Right ventricle myocardium superior (tissue), 1 donor: ENCODE results near the gene DOCK9. TPM values are rescaled to one million over a fixed set of nuclear protein-coding genes. Genes with fewer than 3 reads are reported as not detected.

Experiments used
- ATAC-seq: fragments of 200-7000 bp; cut with Tn5 transposase; one replicate; pipeline ENCODE4 v1.9.1; 2020; ENCODE audit warnings: mild to moderate bottlenecking; ENCODE audit not compliant: poor library complexity
- DNase-seq: peaks from one replicate; pipeline ENCODE4 v3.0.0-alpha.2; 2020
- intact Hi-C: fragments of 100-400 bp; cut with DNase I; formaldehyde crosslinking; loops from one replicate; pipeline ENCODE4 v1.11.2; 2022
- total RNA-seq: library from RNA; stranded (reverse); fragmentation: NEBNext Ultra II Directional; extraction: Animal tissue kit (Norgen Biotek cat#: 25700); gene quantifications from one replicate; pipeline ENCODE4 v1.2.1, GENCODE V29; 2021
- donor health status: DM: no; HTN: yes; CAD: no; lungs with severe emphysema.

DOCK9 gene
- total RNA-seq, 1 donor from 2014 or later = 28.3 TPM

GRCh38 chr13:98878486-98879126, 99.3 kb downstream of the DOCK9 start:
- DNase-seq = no peak
- ATAC-seq = peak; percentile 56

GRCh38 chr13:98877936-98878335, 99.9 kb downstream of the DOCK9 start:
- intact Hi-C loops = no loop called here

More at GRCh38 chr13:98878486-98879126, 99.3 kb downstream of the DOCK9 start:
- intact Hi-C loops = no loop called here

GRCh38 chr13:98877466-98877865, 100.4 kb downstream of the DOCK9 start:
- ATAC-seq (no peak), DNase-seq (no peak)
- intact Hi-C loops = no loop called here

More at GRCh38 chr13:98877936-98878335, 99.9 kb downstream of the DOCK9 start:
- ATAC-seq (no peak), DNase-seq (no peak)

- intact Hi-C loops = no loop called here
- DNase-seq (no peak), ATAC-seq (no peak)
Observed at GRCh38 chr13:98875146-98875729, 102.6 kb downstream of the DOCK9 start.

GRCh38 chr13:98874029-98874397, 103.9 kb downstream of the DOCK9 start:
- ATAC-seq (no peak), DNase-seq (no peak)
- intact Hi-C loops = no loop called here

GRCh38 chr13:98873377-98874028, 104.4 kb downstream of the DOCK9 start:
- ATAC-seq = no peak
- intact Hi-C loops = no loop called here
- no peak for DNase-seq

GRCh38 chr13:98871727-98872126, 106.1 kb downstream of the DOCK9 start:
- ATAC-seq (no peak), DNase-seq (no peak)
- intact Hi-C loops = no loop called here

- intact Hi-C loops = no loop called here
- peak; percentile 54 for DNase-seq
- peak; percentile 39 for ATAC-seq
Observed at GRCh38 chr13:98869408-98870090, 108.3 kb downstream of the DOCK9 start.

GRCh38 chr13:98868932-98869331, 108.9 kb downstream of the DOCK9 start:
- intact Hi-C loops = no loop called here
- DNase-seq (no peak), ATAC-seq (no peak)

- intact Hi-C loops = no loop called here
- ATAC-seq = no peak
- no peak for DNase-seq
Observed at GRCh38 chr13:98866882-98867281, 111.0 kb downstream of the DOCK9 start.

- DNase-seq (no peak), ATAC-seq (no peak)
- intact Hi-C loops = no loop called here
Observed at GRCh38 chr13:98860491-98860890, 117.4 kb downstream of the DOCK9 start.

GRCh38 chr13:98858191-98858590, 119.7 kb downstream of the DOCK9 start:
- ATAC-seq (no peak), DNase-seq (no peak)
- intact Hi-C loops = no loop called here

GRCh38 chr13:98856983-98857382, 120.9 kb downstream of the DOCK9 start:
- ATAC-seq (no peak), DNase-seq (no peak)
- intact Hi-C loops = no loop called here

GRCh38 chr13:98854448-98854847, 123.4 kb downstream of the DOCK9 start:
- intact Hi-C loops = no loop called here
- no peak for ATAC-seq
- no peak for DNase-seq

- no peak for ATAC-seq
- intact Hi-C loops = no loop called here
- no peak for DNase-seq
Observed at GRCh38 chr13:98853771-98854221, 124.1 kb downstream of the DOCK9 start.

GRCh38 chr13:98851276-98851675, 126.6 kb downstream of the DOCK9 start:
- intact Hi-C loops = no loop called here
- ATAC-seq (no peak), DNase-seq (no peak)

GRCh38 chr13:98848746-98849145, 129.1 kb downstream of the DOCK9 start:
- intact Hi-C loops = loop anchor here (10.0 kb wide), 2 partner anchors 186 to 404 kb away; no protein-coding TSS in a partner anchor

GRCh38 chr13:98847780-98848179, 130.1 kb downstream of the DOCK9 start:
- intact Hi-C loops = loop anchor here (10.0 kb wide), 2 partner anchors 187 to 403 kb away; no protein-coding TSS in a partner anchor
- ATAC-seq (no peak), DNase-seq (no peak)

More at GRCh38 chr13:98848746-98849145, 129.1 kb downstream of the DOCK9 start:
- ATAC-seq (no peak), DNase-seq (no peak)

- DNase-seq = no peak
- no peak for ATAC-seq
- intact Hi-C loops = loop anchor here (10.0 kb wide), 2 partner anchors 188 to 402 kb away; no protein-coding TSS in a partner anchor
Observed at GRCh38 chr13:98846986-98847385, 130.9 kb downstream of the DOCK9 start.
